AG09309 (cell line): Measurements from ENCODE around the gene TMEM258.

Experiments
- DNase-seq: peaks from one replicate; pipeline ENCODE4 v3.0.0-alpha.2; 2010; ENCODE audit warnings: low read depth
- H3K4me3 ChIP-seq: 2 replicates; pipeline ENCODE4 v1.5.1; 2011; ENCODE audit warnings: mild to moderate bottlenecking, low read depth, low read length, moderate library complexity; ENCODE audit not compliant: control insufficient read depth
- CTCF ChIP-seq: IDR thresholded peaks from 2 replicates; pipeline ENCODE4 v1.5.1; 2011; ENCODE audit warnings: mild to moderate bottlenecking, low read depth, low read length, inconsistent platforms; ENCODE audit not compliant: insufficient read depth, control insufficient read depth; ENCODE audit errors: missing control alignments

Gene TMEM258

GRCh38 chr11:61792310-61793082 lies at the start of gene TMEM258, which contains the start of gene FEN1:
TSS of gene TMEM258 (minus strand) at chr11:61792599. CDS start at chr11:61792558, 41 bp downstream.
TSS of gene FEN1 (plus strand) at chr11:61792911. CDS start at chr11:61795362, 2,451 bp downstream.
- no peak for TF ChIP-seq CTCF
- H3K4me3 ChIP-seq: peak within 1 kb of the TSS; percentile 98
- peak; percentile 82 for DNase-seq

- no peak for TF ChIP-seq CTCF
- no peak for DNase-seq
- no peak overlapping the region for H3K4me3 ChIP-seq
Observed at GRCh38 chr11:61841636-61842527, 49.5 kb upstream of the TMEM258 start.

DNA sequence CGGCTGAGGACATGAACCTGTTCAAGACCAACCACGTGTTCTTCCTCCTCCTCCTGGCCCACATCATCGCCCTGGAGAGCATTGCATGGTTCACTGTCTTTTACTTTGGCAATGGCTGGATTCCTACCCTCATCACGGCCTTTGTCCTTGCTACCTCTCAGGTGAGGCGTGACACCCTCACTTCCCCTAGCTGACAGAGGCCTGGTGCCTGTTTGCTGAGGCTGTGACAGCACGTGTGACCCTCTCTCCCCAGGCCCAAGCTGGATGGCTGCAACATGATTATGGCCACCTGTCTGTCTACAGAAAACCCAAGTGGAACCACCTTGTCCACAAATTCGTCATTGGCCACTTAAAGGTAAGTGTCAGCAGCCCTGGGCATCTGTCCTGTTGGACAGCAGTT lies 48.0 kb upstream of the TMEM258 start:
- no peak overlapping the region for H3K4me3 ChIP-seq
- no peak for DNase-seq
- no peak for TF ChIP-seq CTCF

DNA sequence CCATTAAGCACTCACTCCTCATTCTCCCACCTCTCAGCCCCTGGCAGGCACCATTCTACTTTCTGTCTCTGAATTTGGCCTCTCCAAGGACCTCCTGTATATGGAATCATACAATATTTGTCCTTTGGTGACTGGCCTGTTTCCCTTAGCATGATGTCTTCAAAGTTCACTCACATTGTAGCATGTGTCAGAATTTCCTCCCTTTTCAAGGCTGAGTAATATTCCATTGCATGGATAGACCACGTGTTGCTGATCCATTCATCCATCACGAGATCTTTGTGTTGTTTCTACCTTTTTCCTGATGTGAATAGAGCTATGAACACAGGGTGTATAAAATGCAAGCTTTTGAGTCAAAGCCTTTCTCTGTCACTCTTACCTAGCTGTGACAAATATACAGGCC lies 47.3 kb upstream of the TMEM258 start:
- H3K4me3 ChIP-seq: no peak overlapping the region
- TF ChIP-seq CTCF: no peak
- DNase-seq: no peak

DNA sequence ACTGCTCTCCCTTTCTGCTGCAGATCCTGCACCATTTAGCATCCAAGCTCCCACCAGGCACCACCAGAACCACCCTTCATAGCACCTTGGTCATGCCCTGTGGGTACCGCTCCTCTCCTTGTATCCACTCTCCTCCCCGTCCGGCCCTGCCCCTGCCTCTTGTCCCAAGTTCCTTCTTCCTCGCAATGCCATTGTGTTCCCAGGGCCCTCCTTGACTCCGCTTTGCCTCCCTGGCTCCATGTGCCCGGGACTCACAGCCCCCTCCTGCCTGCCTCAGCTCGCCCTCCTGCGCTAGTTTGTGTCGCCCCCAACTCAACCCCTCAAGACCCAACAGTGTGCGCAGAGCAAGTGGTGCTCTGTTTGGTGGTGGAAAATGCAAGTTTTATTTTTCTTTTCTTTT lies 46.5 kb upstream of the TMEM258 start:
- TF ChIP-seq CTCF: no peak
- no peak overlapping the region for H3K4me3 ChIP-seq

DNA sequence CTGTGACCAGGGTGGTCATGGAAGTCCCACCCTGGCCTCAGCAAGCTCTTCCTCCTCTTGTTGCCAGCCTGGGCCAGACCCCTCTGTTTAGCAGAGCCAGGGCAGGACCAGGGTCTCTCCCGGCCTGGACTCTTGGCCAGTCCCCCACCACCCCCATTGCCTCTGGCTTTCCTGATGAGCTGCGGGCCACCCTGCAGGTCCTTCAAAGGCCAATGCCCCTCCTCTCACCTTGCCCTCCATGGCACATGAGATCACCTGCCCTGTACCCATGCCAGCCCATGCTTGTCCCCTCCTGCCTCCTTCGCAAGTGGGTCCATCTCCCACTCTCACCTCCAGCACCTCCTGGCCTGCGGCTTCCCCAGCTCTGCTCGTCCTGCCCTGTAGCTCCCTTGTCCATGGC lies 46.1 kb upstream of the TMEM258 start:
- TF ChIP-seq CTCF: no peak
- no peak overlapping the region for H3K4me3 ChIP-seq
- DNase-seq: no peak

More for the DNA sequence above, 46.5 kb upstream of the TMEM258 start:
- DNase-seq: no peak
